GM21737 (cell line): ENCODE data around the gene WWOX.

Experiments used
- ATAC-seq: cut with Tn5 transposase; IDR thresholded peaks from one replicate; pipeline ENCODE4 v1.9.1; 2021; ENCODE audit warnings: mild to moderate bottlenecking, moderate library complexity; ENCODE audit not compliant: unreplicated experiment

The WWOX gene

GRCh38 chr16:78903237-78903636, 803.8 kb downstream of the WWOX start:
- ATAC-seq, result no peak

- ATAC-seq, result no peak
Measured at GRCh38 chr16:78903843-78904242, 804.4 kb downstream of the WWOX start.

- ATAC-seq, result no peak
Measured at GRCh38 chr16:78906135-78906534, 806.7 kb downstream of the WWOX start.

GRCh38 chr16:78909226-78909625, 809.8 kb downstream of the WWOX start:
- no peak for ATAC-seq

- ATAC-seq, result no peak
Measured at GRCh38 chr16:78915811-78916345, 816.4 kb downstream of the WWOX start.

GRCh38 chr16:78916928-78917545, 817.6 kb downstream of the WWOX start:
- no peak for ATAC-seq

GRCh38 chr16:78918805-78919305, 819.4 kb downstream of the WWOX start:
- ATAC-seq, result no peak

- no peak for ATAC-seq
Measured at GRCh38 chr16:78919852-78920251, 820.4 kb downstream of the WWOX start.

- ATAC-seq, result no peak
Measured at GRCh38 chr16:78920621-78921020, 821.2 kb downstream of the WWOX start.

GRCh38 chr16:78925083-78925767, 825.8 kb downstream of the WWOX start:
- no peak for ATAC-seq

GRCh38 chr16:78926723-78927210, 827.3 kb downstream of the WWOX start:
- ATAC-seq, result no peak

- ATAC-seq, result no peak
Measured at GRCh38 chr16:78927766-78928165, 828.3 kb downstream of the WWOX start.

GRCh38 chr16:78929841-78930240, 830.4 kb downstream of the WWOX start:
- ATAC-seq, result no peak

- ATAC-seq, result no peak
Measured at GRCh38 chr16:78930561-78930960, 831.1 kb downstream of the WWOX start.

- no peak for ATAC-seq
Measured at GRCh38 chr16:78931267-78931666, 831.8 kb downstream of the WWOX start.

GRCh38 chr16:78931678-78932077, 832.2 kb downstream of the WWOX start:
- no peak for ATAC-seq

GRCh38 chr16:78932355-78932943, 833.0 kb downstream of the WWOX start:
- ATAC-seq, result no peak

GRCh38 chr16:78936060-78936459, 836.6 kb downstream of the WWOX start:
- no peak for ATAC-seq

GRCh38 chr16:78939597-78939996, 840.1 kb downstream of the WWOX start:
- ATAC-seq, result no peak

GRCh38 chr16:78942625-78943245, 843.3 kb downstream of the WWOX start:
- no peak for ATAC-seq

- ATAC-seq, result no peak
Measured at GRCh38 chr16:78945336-78945735, 845.9 kb downstream of the WWOX start.
